ENCODE data around the gene CNOT6L.

Gene CNOT6L

GRCh38 chr4:77771566-77771965 lies 47.6 kb downstream of the CNOT6L start:
- TF ChIP-seq CTCF (IDR thresholded peaks at IDR 0.05; ENCODE audit: low read depth, low read length): no peak
- no peak for DNase-seq (ENCODE audit: low read depth in 2 of 2)
- H3K4me3 ChIP-seq (replicated peaks in 1 of 2; ENCODE audit: low read depth in 2 of 2, low read length in 2 of 2): no peak overlapping the region

- no peak for DNase-seq (ENCODE audit: low read depth in 2 of 2)
- no peak overlapping the region for H3K4me3 ChIP-seq (replicated peaks in 1 of 2; ENCODE audit: low read depth in 2 of 2, low read length in 2 of 2)
- no peak for TF ChIP-seq CTCF (IDR thresholded peaks at IDR 0.05; ENCODE audit: low read depth, low read length)
Observed at GRCh38 chr4:77765720-77766119, 53.4 kb downstream of the CNOT6L start.

- no peak for TF ChIP-seq CTCF (IDR thresholded peaks at IDR 0.05; ENCODE audit: low read depth, low read length)
- DNase-seq (ENCODE audit: low read depth in 2 of 2): no peak
- no peak overlapping the region for H3K4me3 ChIP-seq (replicated peaks in 1 of 2; ENCODE audit: low read depth in 2 of 2, low read length in 2 of 2)
Observed at GRCh38 chr4:77762531-77762930, 56.6 kb downstream of the CNOT6L start.

GRCh38 chr4:77761595-77761994 lies 57.6 kb downstream of the CNOT6L start:
- no peak overlapping the region for H3K4me3 ChIP-seq (replicated peaks in 1 of 2; ENCODE audit: low read depth in 2 of 2, low read length in 2 of 2)
- no peak for DNase-seq (ENCODE audit: low read depth in 2 of 2)
- no peak for TF ChIP-seq CTCF (IDR thresholded peaks at IDR 0.05; ENCODE audit: low read depth, low read length)

GRCh38 chr4:77758804-77759203 lies 60.4 kb downstream of the CNOT6L start:
- TF ChIP-seq CTCF (IDR thresholded peaks at IDR 0.05; ENCODE audit: low read depth, low read length): no peak
- DNase-seq (ENCODE audit: low read depth in 2 of 2): no peak
- no peak overlapping the region for H3K4me3 ChIP-seq (replicated peaks in 1 of 2; ENCODE audit: low read depth in 2 of 2, low read length in 2 of 2)

- H3K4me3 ChIP-seq (replicated peaks in 1 of 2; ENCODE audit: low read depth in 2 of 2, low read length in 2 of 2): no peak overlapping the region
- TF ChIP-seq CTCF (IDR thresholded peaks at IDR 0.05; ENCODE audit: low read depth, low read length): no peak
- DNase-seq (ENCODE audit: low read depth in 2 of 2): no peak
Observed at GRCh38 chr4:77751764-77752163, 67.4 kb downstream of the CNOT6L start.

GRCh38 chr4:77745792-77746191 lies 73.4 kb downstream of the CNOT6L start:
- TF ChIP-seq CTCF (IDR thresholded peaks at IDR 0.05; ENCODE audit: low read depth, low read length): no peak
- DNase-seq (ENCODE audit: low read depth in 2 of 2): no peak
- H3K4me3 ChIP-seq (replicated peaks in 1 of 2; ENCODE audit: low read depth in 2 of 2, low read length in 2 of 2): no peak overlapping the region

Data from cardiac fibroblast (primary cell).